Activated CD4-positive, CD25-positive, alpha-beta regulatory T cell treated with anti-CD3 and anti-CD28 coated beads, Interleukin-2, amount 50 U/mL, for 16 hours (primary cell): ENCODE results near the gene CGB5.
"Not testable (repeated sequence)": the region's sequence is repeated elsewhere in the genome, so short reads cannot be mapped to it uniquely, and the experiment has no call there.

Experiments
- DNase-seq: peaks from one replicate; pipeline ENCODE4 v3.0.0-alpha.2; 2020; ENCODE audit warnings: low read depth, low spot score

The CGB5 gene

DNA sequence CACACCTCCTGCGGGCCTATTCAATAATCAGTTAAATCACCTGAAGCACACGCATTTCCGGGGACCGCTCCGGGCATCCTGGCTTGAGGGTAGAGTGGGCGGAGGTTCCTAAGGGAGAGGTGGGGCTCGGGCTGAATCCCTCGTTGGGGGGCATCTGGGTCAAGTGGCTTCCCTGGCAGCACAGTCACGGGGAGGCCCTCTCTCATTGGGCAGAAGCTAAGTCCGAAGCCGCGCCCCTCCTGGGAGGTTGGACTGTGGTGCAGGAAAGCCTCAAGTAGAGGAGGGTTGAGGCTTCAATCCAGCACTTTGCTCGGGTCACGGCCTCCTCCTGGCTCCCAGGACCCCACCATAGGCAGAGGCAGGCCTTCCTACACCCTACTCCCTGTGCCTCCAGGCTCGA, at the start of gene CGB5:
CGB5 (plus strand) TSS at position 301 of the 400 bp plus-strand sequence. CDS start 362 bp downstream, outside the sequence.
- DNase-seq = not testable (repeated sequence)

DNA sequence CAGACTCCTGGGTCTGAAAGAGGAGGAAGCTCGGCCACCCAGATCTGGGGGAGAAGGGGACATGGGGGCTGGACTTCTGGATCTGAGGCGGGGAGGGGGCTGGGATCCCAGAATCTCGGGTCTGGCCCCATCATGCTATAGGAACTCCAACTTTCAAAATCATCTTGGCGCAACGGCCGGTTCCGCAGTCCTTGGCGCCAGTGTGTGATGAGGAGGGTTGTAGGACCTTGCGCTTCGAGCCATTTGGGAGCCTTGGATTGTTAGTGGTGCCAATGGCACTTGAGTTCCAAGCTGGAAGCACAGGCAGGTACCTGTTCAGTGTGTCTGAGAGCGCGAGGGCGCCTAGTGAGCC, 49.6 kb upstream of the CGB5 start:
- DNase-seq = no peak

DNA sequence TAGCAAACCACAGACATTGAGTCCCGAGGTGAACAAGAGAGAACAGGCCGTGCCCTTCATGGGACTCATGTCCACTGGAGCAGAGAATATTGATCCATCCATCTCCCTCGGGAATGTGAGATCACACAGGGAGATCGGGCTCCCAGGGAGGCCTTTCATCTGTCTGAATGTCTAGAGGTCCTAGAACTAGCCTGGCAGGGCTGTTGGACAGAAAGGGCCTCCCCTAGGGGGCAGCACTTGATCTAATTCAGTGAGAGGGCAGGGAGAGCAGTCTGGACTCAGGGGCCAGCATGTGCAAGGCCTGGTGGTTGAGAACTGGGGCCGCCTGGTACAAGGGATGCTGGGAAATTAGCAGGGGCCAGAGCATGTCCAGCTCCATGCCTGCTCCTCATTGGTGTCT, 45.7 kb upstream of the CGB5 start:
- DNase-seq = no peak

DNA sequence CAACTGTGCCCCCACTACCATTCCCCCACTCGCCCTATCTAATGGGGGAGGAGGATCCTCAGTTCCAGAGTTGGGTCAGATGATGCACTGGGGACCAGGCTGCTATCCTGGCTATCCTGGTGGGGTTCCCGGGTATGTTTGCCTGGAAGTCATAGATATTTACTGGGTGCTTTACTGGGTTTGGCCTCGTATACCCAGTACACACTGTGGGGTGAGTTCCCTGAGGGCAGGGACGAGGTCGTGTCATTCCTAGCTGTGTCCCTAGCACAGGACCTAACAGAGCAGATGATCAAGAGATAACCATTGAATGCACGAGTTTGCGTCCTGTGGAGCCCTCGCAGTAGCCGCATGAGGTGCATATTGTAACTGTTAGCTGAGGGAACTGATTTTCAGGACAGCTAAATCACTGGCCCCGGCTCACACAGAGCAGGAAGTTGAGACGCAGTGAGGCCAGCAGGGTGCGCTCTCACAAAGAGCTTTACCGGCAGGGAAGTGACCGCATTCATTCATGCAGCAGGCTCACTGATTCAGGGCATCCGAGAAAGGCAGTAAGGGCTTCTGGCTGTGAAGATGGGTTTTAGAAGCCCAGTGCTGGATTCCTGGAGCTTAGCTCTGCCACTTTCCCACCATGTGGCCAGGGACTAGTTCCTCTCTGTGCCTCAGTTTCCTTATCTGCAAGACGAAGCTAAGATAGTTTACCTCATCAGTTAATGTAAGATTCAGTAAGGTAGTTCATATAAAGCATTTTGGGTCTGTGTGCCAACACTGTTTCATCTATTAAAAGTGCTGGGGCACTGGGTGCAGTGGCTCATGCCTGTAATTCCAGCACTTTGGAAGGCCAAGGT, 43.9 kb upstream of the CGB5 start:
- peak; percentile 46 for DNase-seq

DNA sequence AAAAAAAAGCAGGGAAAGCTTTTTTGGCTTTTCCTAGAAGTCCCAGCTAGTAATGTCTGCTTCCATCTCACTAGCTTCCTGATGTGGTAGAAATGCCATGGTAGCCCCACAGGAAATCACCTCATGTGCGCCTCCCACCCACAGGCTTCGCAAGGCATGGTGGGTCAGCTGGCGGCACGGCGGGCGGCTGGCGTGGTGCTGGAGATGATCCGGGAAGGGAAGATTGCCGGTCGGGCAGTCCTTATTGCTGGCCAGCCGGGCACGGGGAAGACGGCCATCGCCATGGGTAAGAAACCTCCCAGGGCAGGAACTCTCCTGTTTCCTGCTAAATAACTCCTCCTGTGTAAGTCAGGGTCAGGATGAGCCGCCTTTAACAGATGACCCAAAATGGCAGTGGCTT, 39.5 kb upstream of the CGB5 start:
- no peak for DNase-seq

DNA sequence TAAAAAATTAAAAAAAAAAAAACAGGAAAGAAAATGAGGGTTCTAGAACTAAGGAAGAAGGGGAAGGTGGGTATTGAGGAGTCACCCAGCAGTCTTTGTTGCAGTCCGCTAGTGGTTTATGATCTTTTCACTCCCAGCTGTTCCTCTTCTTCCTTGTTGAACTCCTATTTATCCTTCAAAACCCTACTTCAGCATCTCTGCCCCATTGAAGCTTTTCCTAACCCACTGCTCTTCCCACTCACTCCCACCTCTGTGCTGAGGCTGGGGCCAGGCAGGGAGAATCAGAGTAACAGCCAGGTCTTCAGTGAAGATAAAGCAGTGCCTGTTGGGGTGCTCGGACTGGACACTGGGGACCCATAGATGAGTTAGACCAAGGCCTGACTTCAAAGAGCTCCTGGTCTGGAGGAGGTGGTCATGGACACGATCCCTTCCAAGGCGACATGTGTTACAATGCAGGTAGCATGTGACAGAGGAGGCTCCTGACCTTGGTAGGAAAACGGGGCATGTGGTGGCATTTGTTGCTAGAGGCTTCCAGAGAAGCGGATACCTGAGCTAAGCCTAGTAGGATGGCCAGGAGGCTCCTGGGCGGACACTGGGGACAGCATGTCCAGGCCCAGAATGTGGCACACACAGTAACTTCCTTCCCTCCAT, 38.6 kb upstream of the CGB5 start:
- DNase-seq = no peak

DNA sequence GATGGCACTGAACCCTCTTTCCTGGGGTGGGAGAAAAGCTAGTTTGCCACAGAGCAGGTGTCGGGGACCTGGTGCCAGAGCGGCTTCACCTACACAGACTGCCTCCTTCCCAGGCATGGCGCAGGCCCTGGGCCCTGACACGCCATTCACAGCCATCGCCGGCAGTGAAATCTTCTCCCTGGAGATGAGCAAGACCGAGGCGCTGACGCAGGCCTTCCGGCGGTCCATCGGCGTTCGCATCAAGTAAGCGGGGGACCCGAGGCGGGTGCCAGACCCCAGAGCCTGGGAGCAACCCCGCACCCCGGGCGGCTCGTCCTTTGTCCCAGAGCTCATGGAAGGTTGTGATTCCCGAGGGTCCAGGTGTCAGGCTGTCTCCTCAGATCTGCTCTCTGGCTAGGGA, 36.7 kb upstream of the CGB5 start:
- no peak for DNase-seq

DNA sequence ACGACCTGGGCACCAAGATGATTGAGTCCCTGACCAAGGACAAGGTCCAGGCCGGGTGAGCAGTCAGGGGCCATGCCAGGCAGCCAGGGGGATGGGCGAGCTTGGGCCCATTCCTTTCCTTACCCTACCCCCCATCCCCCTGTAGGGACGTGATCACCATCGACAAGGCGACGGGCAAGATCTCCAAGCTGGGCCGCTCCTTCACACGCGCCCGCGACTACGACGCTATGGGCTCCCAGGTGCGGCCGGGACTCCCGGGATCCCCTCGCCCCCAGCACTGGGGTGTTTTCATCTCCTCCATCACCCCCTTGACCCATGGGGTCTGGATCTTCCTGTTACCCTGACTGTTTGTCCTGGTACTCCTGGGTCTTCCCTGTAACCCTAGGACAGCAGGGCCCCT, 33.8 kb upstream of the CGB5 start:
- DNase-seq = no peak

DNA sequence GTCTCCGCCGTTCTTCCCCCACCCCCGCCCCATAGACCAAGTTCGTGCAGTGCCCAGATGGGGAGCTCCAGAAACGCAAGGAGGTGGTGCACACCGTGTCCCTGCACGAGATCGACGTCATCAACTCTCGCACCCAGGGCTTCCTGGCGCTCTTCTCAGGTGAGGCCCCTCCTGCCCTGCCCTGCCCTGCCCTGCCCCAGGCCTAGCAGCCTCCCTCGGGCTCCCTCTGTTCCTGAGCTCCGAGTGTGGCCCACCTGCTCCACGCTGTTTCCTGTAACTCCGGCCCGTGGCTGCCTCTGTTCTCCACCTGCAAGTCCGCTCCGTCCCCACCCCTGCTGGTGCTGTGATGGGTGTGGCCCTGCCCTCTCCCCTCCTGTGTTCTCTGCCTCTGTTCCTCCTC, 33.2 kb upstream of the CGB5 start:
- no peak for DNase-seq

DNA sequence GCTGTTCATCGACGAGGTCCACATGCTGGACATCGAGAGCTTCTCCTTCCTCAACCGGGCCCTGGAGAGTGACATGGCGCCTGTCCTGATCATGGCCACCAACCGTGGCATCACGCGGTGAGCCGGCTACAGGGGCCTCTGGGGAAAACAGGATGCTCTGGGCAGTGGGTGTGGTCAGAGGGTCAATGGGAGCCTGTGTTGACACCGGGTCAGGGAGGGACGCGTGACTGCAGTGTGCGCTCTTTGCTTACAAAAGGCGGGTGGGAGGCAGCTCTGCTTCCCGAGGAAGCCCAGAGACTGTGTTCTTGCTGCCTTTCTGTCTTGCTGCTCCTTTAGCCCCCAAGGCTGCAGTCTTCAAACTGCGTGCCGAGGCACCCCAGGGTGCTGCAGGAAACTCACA, 32.5 kb upstream of the CGB5 start:
- DNase-seq = no peak

DNA sequence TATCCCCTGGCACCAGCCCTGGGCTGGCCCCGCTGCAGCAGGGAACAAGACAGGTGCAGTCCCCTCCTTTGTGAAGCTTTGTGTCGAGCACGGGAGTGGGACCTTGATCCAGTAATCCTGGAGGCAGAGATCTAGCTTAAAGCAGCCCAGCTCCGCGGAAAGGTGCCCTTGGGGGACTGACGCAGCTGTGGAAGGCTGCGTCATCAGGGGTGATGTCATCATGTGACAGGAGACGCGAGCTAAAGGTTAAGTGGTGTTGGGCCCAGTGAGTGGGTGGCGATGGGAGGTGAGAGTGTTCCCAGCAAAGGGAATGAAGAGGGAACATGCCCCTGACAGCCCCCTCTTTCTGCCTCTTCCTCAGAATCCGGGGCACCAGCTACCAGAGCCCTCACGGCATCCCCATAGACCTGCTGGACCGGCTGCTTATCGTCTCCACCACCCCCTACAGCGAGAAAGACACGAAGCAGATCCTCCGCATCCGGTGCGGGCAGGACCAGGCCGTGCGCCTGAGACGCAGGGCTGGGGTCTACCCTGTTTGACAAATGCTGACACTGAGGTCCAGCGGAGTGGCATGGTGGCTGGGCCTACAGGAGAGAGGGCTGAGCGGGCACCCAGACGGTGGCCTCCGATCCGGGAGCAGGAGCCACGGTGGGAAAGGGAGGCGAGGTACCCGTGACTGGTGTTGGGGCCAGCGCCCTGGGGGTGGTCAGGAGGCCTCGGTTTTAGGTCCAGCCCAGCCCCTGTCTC, 29.4 kb upstream of the CGB5 start:
- DNase-seq = no peak

DNA sequence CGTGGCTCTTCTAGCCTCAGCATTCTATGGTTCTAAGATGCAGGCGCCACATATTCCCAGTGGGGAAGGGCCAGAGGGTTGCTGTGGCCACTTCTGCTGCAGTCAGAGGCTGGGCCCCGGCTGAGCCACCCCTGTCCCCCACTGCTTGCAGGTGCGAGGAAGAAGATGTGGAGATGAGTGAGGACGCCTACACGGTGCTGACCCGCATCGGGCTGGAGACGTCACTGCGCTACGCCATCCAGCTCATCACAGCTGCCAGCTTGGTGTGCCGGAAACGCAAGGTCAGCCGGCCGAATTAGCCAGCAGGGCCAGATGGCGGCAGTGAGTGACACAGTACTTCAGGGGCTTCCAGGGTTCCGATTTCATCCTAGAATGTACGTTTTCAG, 28.8 kb upstream of the CGB5 start:
- DNase-seq = no peak

DNA sequence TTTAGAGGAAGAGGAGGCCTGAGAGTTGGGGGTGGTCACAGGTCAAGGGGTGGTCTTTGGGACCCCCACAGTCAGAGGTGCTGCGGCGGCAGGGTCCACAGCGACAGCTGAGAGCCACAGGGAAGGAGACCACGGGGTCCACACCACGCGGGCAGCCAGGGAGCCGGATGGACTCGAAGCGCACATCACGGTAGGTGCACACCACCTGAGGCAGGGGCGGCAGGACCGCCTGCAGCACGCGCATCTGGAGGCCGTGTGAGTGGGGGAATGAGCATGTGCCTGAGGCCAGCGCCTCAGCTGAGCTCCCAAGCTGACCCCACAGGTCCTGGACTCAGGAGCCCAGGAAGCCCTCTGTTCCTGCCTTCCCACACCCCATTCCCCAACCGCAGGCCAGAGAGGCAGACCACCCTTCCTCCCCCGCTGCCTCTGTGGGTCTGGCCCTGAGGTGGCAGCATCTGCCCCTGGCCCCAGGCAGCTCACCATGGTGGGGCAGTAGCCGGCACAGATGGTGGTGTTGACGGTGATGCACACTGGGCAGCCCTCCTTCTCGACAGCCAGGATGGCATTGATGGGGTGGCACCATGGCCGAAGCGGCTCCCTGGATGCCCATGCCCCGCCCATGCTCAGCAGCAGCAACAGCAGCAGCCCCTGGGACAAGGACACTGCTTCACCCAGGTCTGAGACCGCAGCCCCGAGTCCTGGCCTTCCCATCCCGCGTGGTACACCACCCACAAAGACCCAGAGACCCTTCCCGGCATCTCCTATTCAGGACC, 27.4 kb upstream of the CGB5 start:
- DNase-seq = no peak

DNA sequence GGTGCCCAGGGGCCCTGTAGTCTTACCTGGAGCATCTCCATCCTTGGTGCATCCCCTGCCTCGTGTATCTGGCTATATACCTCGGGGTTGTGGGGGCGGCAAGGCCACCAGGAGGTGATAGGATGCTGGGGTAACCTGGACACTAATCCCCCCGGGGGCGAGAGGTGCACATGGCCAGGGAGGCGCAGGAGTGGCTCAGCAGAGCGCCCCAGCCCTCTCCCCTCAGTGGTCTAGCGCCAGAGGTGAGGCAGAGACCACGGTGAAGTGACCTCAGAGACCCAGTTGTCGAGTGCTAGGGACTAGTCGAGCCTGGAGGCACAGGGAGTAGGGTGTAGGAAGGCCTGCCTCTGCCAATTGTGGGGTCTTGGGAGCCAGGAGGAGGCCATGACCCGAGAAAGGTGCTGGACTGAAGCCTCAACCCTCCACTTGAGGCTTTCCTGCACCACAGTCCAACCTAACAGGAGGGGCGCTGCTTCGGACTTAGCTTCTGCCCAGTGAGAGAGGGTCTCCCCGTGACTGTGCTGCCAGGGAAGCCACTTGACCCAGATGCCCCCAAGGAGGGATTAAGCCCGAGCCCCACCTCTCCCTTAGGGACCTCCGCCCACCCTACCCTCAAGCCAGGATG, 26.5 kb upstream of the CGB5 start, which contains the start of gene LHB:
LHB (minus strand) TSS at position 51 of the 625 bp plus-strand sequence; CDS start at position 41, 10 bp downstream.
- DNase-seq = no peak

DNA sequence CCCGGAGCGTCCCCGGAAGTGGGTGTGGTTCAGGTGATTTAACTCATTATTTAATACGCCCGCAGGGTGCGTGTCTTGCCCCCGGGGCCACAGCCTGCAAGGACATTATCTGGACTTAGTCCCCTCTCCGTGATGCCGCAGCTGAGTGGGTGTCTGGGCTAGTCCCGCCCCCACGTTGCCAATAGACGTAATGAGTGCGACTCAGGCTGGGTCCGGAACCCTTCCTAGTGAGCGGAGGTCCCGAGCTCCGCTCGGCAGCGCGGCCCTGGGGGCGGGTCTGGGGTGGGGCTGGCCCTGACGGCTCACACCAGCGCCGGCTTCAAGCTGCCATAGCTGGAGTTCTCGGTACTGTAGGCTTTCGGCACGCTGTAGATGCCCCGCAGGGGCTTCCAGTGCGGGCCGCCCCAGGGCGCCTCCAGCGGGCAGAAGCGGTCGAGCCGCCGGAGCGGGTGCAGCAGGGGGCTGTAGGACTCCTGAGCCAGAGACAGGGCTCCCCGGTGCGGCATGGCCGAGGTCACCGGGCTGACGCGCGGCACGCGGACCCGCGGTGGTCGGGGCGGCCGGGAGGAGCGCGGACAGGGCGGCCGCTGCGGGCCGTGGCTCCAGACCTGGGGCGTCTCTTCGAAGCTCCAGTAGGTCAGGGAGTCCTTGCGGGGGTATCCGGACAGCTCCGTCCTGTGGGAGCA, 25.8 kb upstream of the CGB5 start:
- DNase-seq = peak; percentile 34

DNA sequence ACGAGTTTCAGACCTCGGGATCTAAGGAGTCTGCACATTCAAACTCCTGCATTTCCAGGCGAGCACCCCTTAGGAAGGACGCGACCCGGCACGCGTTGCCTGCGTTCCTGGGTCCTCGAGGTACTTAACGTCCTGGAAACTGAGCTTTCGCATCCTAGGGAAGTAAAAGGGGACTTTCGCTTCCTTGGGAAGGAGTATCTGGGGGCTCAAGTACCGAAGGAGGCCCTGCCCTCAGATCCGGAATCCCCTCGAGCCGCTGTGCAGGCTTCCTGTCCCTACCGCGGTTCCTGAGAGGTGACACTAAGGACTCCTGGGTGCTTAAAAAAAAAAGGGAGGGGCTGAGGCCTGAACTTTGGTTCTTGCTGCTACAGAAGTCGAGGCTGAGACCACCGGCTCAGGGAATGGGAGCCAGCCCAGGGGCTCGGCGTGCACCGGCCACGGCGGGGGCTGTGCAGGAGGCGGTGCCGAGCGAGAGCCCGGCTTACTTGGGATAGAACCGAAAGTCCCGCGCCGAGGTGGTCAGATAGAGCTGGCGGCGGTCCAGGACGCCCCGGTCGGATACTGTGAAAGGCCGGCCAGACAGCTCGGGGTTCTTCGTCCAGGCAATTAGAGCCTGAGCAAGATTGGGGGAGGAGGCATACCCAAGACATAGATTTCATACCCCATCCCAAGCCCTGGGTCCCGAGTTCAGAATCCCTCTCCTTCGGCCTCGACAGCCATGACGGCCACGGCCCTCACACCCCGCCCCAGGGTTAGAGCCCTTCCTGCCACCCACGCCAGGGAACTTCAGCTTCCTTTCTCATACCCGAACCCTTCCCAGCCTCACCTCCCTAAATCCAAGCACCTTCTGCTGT, 25.0 kb upstream of the CGB5 start:
- not testable (repeated sequence) for DNase-seq

DNA sequence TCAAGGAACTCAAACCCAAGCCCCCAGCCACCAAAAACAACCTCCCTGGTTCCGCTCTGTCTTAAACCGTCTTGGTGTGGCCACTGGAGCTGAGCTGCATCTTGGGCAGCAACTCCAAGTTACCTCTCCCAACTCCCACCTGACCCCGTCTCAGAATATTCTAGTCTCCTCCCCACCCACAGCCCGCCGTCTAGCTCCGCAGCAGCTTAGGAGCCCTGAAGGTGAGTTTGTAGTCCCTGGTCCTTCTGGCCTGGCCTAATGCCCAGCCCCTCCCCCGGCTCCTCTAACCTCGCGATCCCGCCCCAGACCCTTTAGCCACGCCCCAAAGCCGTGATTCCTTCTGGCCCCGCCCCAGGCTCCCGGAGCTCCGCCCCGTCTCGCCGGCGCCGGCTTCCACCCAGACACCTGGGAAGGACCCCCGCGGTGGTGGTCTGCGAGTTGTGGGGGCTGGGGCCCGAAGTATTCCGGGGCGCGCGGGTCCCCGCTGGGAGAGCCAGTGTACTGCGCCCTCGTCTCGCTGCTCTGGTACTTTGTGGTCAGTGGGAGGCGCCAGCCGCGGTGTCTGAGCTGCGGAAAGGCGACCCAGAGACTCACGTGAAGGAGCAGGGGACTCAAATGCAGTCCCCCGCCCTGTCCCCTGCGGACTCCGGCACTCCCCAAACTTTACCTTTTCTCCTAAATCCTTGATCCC, 24.3 kb upstream of the CGB5 start:
- DNase-seq = peak; percentile 24

DNA sequence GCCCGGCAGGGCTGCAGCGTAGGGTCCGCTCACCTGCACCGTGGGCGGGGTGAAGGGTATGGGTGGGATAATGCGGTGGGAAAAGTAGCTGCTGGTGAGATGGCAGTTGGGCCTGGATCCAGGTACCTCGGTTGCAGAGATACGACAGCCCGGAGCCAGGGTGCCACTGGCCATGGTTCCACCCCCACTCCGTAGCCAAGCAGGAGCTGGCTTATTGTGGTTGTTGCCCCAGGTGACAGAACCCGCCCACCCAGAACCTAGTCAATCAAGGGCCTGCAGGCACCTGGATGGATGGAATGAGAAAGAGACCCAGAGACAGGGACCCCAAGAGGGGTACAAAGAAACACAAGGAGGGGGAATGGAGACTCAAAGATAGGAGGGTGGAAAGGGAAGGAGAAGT, 23.3 kb upstream of the CGB5 start:
- no peak for DNase-seq
